ENCODE results near the gene SLC44A3. TPM values are rescaled to one million over a fixed set of nuclear protein-coding genes. Genes with fewer than 3 reads are reported as not detected.

SLC44A3 gene
- polyA plus RNA-seq, 1 of the 3 experiments (the other 2 are of a cell fraction) = 2.6 TPM

DNA sequence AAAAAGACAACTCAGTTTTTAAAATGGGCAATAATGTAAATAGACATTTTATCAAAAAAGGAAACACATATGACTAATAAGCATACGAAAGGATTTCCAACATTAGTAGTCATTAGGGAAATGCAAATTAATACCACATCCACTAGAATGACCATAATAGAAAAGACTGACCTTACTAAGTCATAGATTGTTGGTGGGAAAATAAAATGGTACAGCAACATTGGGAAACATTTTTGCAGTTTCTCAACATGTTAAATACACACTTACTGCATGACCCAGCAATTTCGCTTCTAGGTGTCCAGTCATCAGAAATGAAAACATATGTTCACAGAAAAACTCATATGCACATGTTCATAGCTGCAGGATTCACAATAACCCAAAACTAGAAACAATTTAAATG, 29.9 kb upstream of the SLC44A3 start:
- H3K9ac ChIP-seq = no peak overlapping the region
- no peaks in the 10 kb centered on the region for H4K20me1 ChIP-seq (ENCODE audit: insufficient read depth)
- H3F3A ChIP-seq (replicated peaks; ENCODE audit: insufficient read depth) = peaks cover 15% of the 10 kb centered on the region
- ChIA-PET POLR2A (no interaction called here), CTCF (no interaction called here)
- H2AFZ ChIP-seq (ENCODE audit: low read depth) = no peak overlapping the region
- no peak overlapping the region for H3K4me2 ChIP-seq
- TF ChIP-seq ELF1 (IDR thresholded peaks at IDR 0.05) (no peak), TEAD4 (IDR thresholded peaks at IDR 0.05; ENCODE audit: borderline replicate concordance, insufficient read depth) (no peak), EZH2phosphoT487 (IDR thresholded peaks at IDR 0.05; ENCODE audit: borderline replicate concordance, low read depth) (no peak), ZBTB33 (IDR thresholded peaks at IDR 0.05; ENCODE audit: borderline replicate concordance, low read depth) (no peak), MEF2A (IDR thresholded peaks at IDR 0.05; ENCODE audit: borderline replicate concordance, low read depth) (no peak), NRF1 (IDR thresholded peaks at IDR 0.05; ENCODE audit: low read depth, low read length) (no peak), MXI1 (IDR thresholded peaks at IDR 0.05; ENCODE audit: low read depth, low read length) (no peak), RXRA (IDR thresholded peaks at IDR 0.05; ENCODE audit: borderline replicate concordance, low read depth) (no peak), GATA2 (CRISPR knock-in tag; IDR thresholded peaks at IDR 0.05) (no peak), FOXM1 (IDR thresholded peaks at IDR 0.05; ENCODE audit: low read depth) (no peak), TCF12 (IDR thresholded peaks at IDR 0.05) (no peak)
- WGBS (ENCODE audit: low lambda C conversion rate) = 92% methylated on average over 2 of the region's 2 CpGs
- H3K4me1 ChIP-seq (ENCODE audit: control insufficient read depth in 1 of 2, insufficient read depth in 2 of 2, low read depth in 1 of 2, low read length in 1 of 2) = peaks cover 0 to 4% of the 10 kb centered on the region in 2 experiments; a peak in 3 of 4 replicates
- H3K9me3 ChIP-seq = no peaks in the 10 kb centered on the region
- H3K27ac ChIP-seq (ENCODE audit: low read depth in 2 of 2, low read length in 1 of 2) = no peak overlapping the region
- no peaks in the 10 kb centered on the region for H3K79me2 ChIP-seq (ENCODE audit: insufficient read depth)
- H3K36me3 ChIP-seq (replicated peaks in 1 of 2; ENCODE audit: control insufficient read depth in 1 of 2, insufficient read depth in 2 of 2, low read length in 1 of 2) = no peaks in the 10 kb centered on the region
- no peaks in the 10 kb centered on the region for H3K27me3 ChIP-seq (ENCODE audit: insufficient read depth)
- H3K9me2 ChIP-seq = no peaks in the 10 kb centered on the region
- DNase-seq = no peak
- H3K4me3 ChIP-seq (ENCODE audit: low read depth in 2 of 2, low read length in 1 of 2) = no peak overlapping the region

- Histone ChIP-seq H3K9me3 (no peaks in the 10 kb centered on the region), H3F3A (replicated peaks; ENCODE audit: insufficient read depth) (peaks cover 15% of the 10 kb centered on the region), H3K36me3 (replicated peaks in 1 of 2; ENCODE audit: control insufficient read depth in 1 of 2, insufficient read depth in 2 of 2, low read length in 1 of 2) (no peaks in the 10 kb centered on the region), H2AFZ (ENCODE audit: low read depth) (no peak overlapping the region), H3K9ac (no peak overlapping the region), H3K4me2 (no peak overlapping the region), H3K79me2 (ENCODE audit: insufficient read depth) (no peaks in the 10 kb centered on the region), H3K9me2 (no peaks in the 10 kb centered on the region), H3K27ac (ENCODE audit: low read depth in 2 of 2, low read length in 1 of 2) (no peak overlapping the region), H3K4me3 (ENCODE audit: low read depth in 2 of 2, low read length in 1 of 2) (no peak overlapping the region), H4K20me1 (ENCODE audit: insufficient read depth) (no peaks in the 10 kb centered on the region), H3K27me3 (ENCODE audit: insufficient read depth) (no peaks in the 10 kb centered on the region), H3K4me1 (ENCODE audit: control insufficient read depth in 1 of 2, insufficient read depth in 2 of 2, low read depth in 1 of 2, low read length in 1 of 2) (peaks cover 0 to 4% of the 10 kb centered on the region in 2 experiments; a peak in 3 of 4 replicates)
- ChIA-PET CTCF (no interaction called here), POLR2A (no interaction called here)
- no peak for DNase-seq
- 100% methylated on average over 1 of the region's 1 CpG for WGBS (ENCODE audit: low lambda C conversion rate)
- TF ChIP-seq PBX3 (IDR thresholded peaks at IDR 0.05) (no peak), RXRA (IDR thresholded peaks at IDR 0.05; ENCODE audit: borderline replicate concordance, low read depth) (no peak), TCF12 (IDR thresholded peaks at IDR 0.05) (no peak), NFIC (IDR thresholded peaks at IDR 0.05; ENCODE audit: borderline replicate concordance) (no peak), RAD21 (IDR thresholded peaks at IDR 0.05; ENCODE audit: low read length) (no peak), SIN3A (IDR thresholded peaks at IDR 0.05; ENCODE audit: borderline replicate concordance, low read depth, low read length) (no peak), SMC3 (IDR thresholded peaks at IDR 0.05; ENCODE audit: low read depth, low read length) (no peak), RCOR1 (IDR thresholded peaks at IDR 0.05; ENCODE audit: low read length) (no peak), ELF1 (IDR thresholded peaks at IDR 0.05) (no peak), FOXM1 (IDR thresholded peaks at IDR 0.05; ENCODE audit: low read depth) (no peak)
- TF ChIP-seq, protein P1, sequence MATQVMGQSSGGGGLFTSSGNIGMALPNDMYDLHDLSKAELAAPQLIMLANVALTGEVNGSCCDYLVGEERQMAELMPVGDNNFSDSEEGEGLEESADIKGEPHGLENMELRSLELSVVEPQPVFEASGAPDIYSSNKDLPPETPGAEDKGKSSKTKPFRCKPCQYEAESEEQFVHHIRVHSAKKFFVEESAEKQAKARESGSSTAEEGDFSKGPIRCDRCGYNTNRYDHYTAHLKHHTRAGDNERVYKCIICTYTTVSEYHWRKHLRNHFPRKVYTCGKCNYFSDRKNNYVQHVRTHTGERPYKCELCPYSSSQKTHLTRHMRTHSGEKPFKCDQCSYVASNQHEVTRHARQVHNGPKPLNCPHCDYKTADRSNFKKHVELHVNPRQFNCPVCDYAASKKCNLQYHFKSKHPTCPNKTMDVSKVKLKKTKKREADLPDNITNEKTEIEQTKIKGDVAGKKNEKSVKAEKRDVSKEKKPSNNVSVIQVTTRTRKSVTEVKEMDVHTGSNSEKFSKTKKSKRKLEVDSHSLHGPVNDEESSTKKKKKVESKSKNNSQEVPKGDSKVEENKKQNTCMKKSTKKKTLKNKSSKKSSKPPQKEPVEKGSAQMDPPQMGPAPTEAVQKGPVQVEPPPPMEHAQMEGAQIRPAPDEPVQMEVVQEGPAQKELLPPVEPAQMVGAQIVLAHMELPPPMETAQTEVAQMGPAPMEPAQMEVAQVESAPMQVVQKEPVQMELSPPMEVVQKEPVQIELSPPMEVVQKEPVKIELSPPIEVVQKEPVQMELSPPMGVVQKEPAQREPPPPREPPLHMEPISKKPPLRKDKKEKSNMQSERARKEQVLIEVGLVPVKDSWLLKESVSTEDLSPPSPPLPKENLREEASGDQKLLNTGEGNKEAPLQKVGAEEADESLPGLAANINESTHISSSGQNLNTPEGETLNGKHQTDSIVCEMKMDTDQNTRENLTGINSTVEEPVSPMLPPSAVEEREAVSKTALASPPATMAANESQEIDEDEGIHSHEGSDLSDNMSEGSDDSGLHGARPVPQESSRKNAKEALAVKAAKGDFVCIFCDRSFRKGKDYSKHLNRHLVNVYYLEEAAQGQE (IDR thresholded peaks at IDR 0.05; ENCODE audit: low read depth, low read length) = no peak
- TF ChIP-seq, protein P2, sequence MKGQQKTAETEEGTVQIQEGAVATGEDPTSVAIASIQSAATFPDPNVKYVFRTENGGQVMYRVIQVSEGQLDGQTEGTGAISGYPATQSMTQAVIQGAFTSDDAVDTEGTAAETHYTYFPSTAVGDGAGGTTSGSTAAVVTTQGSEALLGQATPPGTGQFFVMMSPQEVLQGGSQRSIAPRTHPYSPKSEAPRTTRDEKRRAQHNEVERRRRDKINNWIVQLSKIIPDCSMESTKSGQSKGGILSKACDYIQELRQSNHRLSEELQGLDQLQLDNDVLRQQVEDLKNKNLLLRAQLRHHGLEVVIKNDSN (IDR thresholded peaks at IDR 0.05; ENCODE audit: borderline replicate concordance, low read depth) = no peak
- TF ChIP-seq, protein P3, sequence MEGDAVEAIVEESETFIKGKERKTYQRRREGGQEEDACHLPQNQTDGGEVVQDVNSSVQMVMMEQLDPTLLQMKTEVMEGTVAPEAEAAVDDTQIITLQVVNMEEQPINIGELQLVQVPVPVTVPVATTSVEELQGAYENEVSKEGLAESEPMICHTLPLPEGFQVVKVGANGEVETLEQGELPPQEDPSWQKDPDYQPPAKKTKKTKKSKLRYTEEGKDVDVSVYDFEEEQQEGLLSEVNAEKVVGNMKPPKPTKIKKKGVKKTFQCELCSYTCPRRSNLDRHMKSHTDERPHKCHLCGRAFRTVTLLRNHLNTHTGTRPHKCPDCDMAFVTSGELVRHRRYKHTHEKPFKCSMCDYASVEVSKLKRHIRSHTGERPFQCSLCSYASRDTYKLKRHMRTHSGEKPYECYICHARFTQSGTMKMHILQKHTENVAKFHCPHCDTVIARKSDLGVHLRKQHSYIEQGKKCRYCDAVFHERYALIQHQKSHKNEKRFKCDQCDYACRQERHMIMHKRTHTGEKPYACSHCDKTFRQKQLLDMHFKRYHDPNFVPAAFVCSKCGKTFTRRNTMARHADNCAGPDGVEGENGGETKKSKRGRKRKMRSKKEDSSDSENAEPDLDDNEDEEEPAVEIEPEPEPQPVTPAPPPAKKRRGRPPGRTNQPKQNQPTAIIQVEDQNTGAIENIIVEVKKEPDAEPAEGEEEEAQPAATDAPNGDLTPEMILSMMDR (IDR thresholded peaks at IDR 0.05) = no peak
Measured at GRCh38 chr1:94790670-94791069, 29.5 kb upstream of the SLC44A3 start.

Measured in SK-N-SH (cell line).